SJCRH30 (cell line): ENCODE data around the gene MAPK8IP2. TPM values are rescaled to one million over a fixed set of nuclear protein-coding genes. Genes with fewer than 3 reads are reported as not detected.
A peak's percentile ranks its signal among the peaks of the same experiment; 100 is the strongest.

ENCODE experiments used
- DNase-seq, 2 experiments: peaks; one replicate each; pipeline ENCODE4 v3.0.0-alpha.2; 2015 to 2020
- H3K27ac ChIP-seq: fragments of 250-450 bp; sonication (Bioruptor Pico); 2 replicates; pipeline ENCODE4 v1.5.1; 2020; ENCODE audit warnings: mild to moderate bottlenecking, moderate library complexity
- H3K27me3 ChIP-seq: fragments of 250-450 bp; sonication (Bioruptor Pico); 2 replicates; pipeline ENCODE4 v1.5.1; 2020; ENCODE audit warnings: mild to moderate bottlenecking, moderate library complexity
- H3K36me3 ChIP-seq: fragments of 250-450 bp; sonication (Bioruptor Pico); 2 replicates; pipeline ENCODE4 v1.5.1; 2020; ENCODE audit warnings: mild to moderate bottlenecking, moderate library complexity
- H3K4me1 ChIP-seq: fragments of 250-450 bp; sonication (Bioruptor Pico); 2 replicates; pipeline ENCODE4 v1.5.1; 2020; ENCODE audit warnings: mild to moderate bottlenecking, moderate library complexity
- H3K4me3 ChIP-seq: fragments of 250-450 bp; sonication (Bioruptor Pico); 2 replicates; pipeline ENCODE4 v1.5.1; 2020; ENCODE audit warnings: mild to moderate bottlenecking, moderate library complexity
- H3K9me3 ChIP-seq: fragments of 250-450 bp; sonication (Bioruptor Pico); replicated peaks from 2 replicates; pipeline ENCODE4 v1.5.1; 2020; ENCODE audit warnings: mild to moderate bottlenecking, moderate library complexity
- total RNA-seq: library from RNA; depleted of rRNA; stranded (reverse); fragments of >200 nt; shearing (Covaris generic); gene quantifications from 2 replicates; pipeline ENCODE4 v1.2.3, GENCODE V29; 2014

Gene MAPK8IP2
- total RNA-seq, 1 experiment from 2014 or later: 0.99 TPM

- H3K27ac ChIP-seq: no peak overlapping the region
- no peak for DNase-seq
- peaks cover 13% of the 10 kb centered on the region for H3K4me1 ChIP-seq
- no peaks in the 10 kb centered on the region for H3K27me3 ChIP-seq
- H3K9me3 ChIP-seq: no peaks in the 10 kb centered on the region
- no peaks in the 10 kb centered on the region for H3K36me3 ChIP-seq
- H3K4me3 ChIP-seq: peak overlapping the region; percentile 73
These were observed 19.3 kb upstream of the MAPK8IP2 start for GRCh38 chr22:50581031-50581949.

GRCh38 chr22:50581950-50582492, 18.6 kb upstream of the MAPK8IP2 start:
- H3K27me3 ChIP-seq: no peaks in the 10 kb centered on the region
- H3K27ac ChIP-seq: peak overlapping the region; percentile 86
- H3K4me1 ChIP-seq: peaks cover 13% of the 10 kb centered on the region
- H3K36me3 ChIP-seq: no peaks in the 10 kb centered on the region
- H3K9me3 ChIP-seq: no peaks in the 10 kb centered on the region
- DNase-seq: no peak
- H3K4me3 ChIP-seq: peak overlapping the region; percentile 73

- no peaks in the 10 kb centered on the region for H3K36me3 ChIP-seq
These were observed 17.9 kb upstream of the MAPK8IP2 start, which contains the start of gene CHKB for GRCh38 chr22:50582493-50583293. TSS of gene CHKB (minus strand) at chr22:50582849. CDS start at chr22:50582781, 68 bp downstream.

GRCh38 chr22:50583294-50583861, 17.2 kb upstream of the MAPK8IP2 start:
- Histone ChIP-seq H3K27me3 (no peaks in the 10 kb centered on the region), H3K36me3 (no peaks in the 10 kb centered on the region), H3K9me3 (no peaks in the 10 kb centered on the region), H3K4me3 (peak overlapping the region; percentile 73), H3K27ac (peak overlapping the region; percentile 86; the same call in 1 of the 2 replicates), H3K4me1 (peaks cover 12% of the 10 kb centered on the region)
- DNase-seq: no peak

More at GRCh38 chr22:50582493-50583293, 17.9 kb upstream of the MAPK8IP2 start, which contains the start of gene CHKB:
- Histone ChIP-seq H3K27ac (peak within 1 kb of the TSS; percentile 86), H3K4me1 (peaks cover 13% of the 10 kb centered on the region), H3K27me3 (no peaks in the 10 kb centered on the region), H3K4me3 (peak within 1 kb of the TSS; percentile 73), H3K9me3 (no peaks in the 10 kb centered on the region)
- peak; percentile 100 for DNase-seq

GRCh38 chr22:50584106-50585096, 16.2 kb upstream of the MAPK8IP2 start:
- DNase-seq: no peak
- no peak overlapping the region for H3K4me3 ChIP-seq
- H3K4me1 ChIP-seq: peaks cover 2% of the 10 kb centered on the region; the same call in 1 of the 2 replicates
- H3K27me3 ChIP-seq: no peaks in the 10 kb centered on the region
- no peaks in the 10 kb centered on the region for H3K9me3 ChIP-seq
- no peak overlapping the region for H3K27ac ChIP-seq
- H3K36me3 ChIP-seq: no peaks in the 10 kb centered on the region

GRCh38 chr22:50585238-50585637, 15.4 kb upstream of the MAPK8IP2 start:
- Histone ChIP-seq H3K4me1 (peaks cover 2% of the 10 kb centered on the region; the same call in 1 of the 2 replicates), H3K27ac (no peak overlapping the region), H3K36me3 (no peaks in the 10 kb centered on the region), H3K9me3 (no peaks in the 10 kb centered on the region), H3K4me3 (no peak overlapping the region), H3K27me3 (no peaks in the 10 kb centered on the region)
- DNase-seq: no peak

- H3K27me3 ChIP-seq: no peaks in the 10 kb centered on the region
- no peak overlapping the region for H3K27ac ChIP-seq
- no peaks in the 10 kb centered on the region for H3K9me3 ChIP-seq
- H3K4me3 ChIP-seq: no peak overlapping the region
- no peaks in the 10 kb centered on the region for H3K36me3 ChIP-seq
- peaks cover 2% of the 10 kb centered on the region; the same call in 1 of the 2 replicates for H3K4me1 ChIP-seq
- no peak for DNase-seq
These were observed 14.8 kb upstream of the MAPK8IP2 start for GRCh38 chr22:50585781-50586180.

GRCh38 chr22:50586416-50586815, 14.2 kb upstream of the MAPK8IP2 start:
- Histone ChIP-seq H3K9me3 (no peaks in the 10 kb centered on the region), H3K27ac (no peak overlapping the region), H3K36me3 (no peaks in the 10 kb centered on the region), H3K4me1 (peaks cover 2% of the 10 kb centered on the region; the same call in 1 of the 2 replicates), H3K4me3 (no peak overlapping the region), H3K27me3 (no peaks in the 10 kb centered on the region)
- DNase-seq: no peak

- Histone ChIP-seq H3K27ac (no peak overlapping the region), H3K4me1 (0 out of 2 replicates have a peak, but pooled peaks cover 2% of the 10 kb centered on the region), H3K9me3 (no peaks in the 10 kb centered on the region), H3K36me3 (no peaks in the 10 kb centered on the region), H3K27me3 (no peaks in the 10 kb centered on the region), H3K4me3 (no peak overlapping the region)
- no peak for DNase-seq
These were observed 13.2 kb upstream of the MAPK8IP2 start for GRCh38 chr22:50587407-50587806.

GRCh38 chr22:50595189-50595588, 5.4 kb upstream of the MAPK8IP2 start:
- Histone ChIP-seq H3K4me1 (no peaks in the 10 kb centered on the region), H3K36me3 (no peaks in the 10 kb centered on the region), H3K27ac (no peak overlapping the region), H3K4me3 (no peak overlapping the region), H3K9me3 (no peaks in the 10 kb centered on the region), H3K27me3 (no peaks in the 10 kb centered on the region)
- no peak for DNase-seq

- Histone ChIP-seq H3K9me3 (0 out of 2 replicates have a peak, but pooled peaks cover 3% of the 10 kb centered on the region), H3K27ac (no peak overlapping the region), H3K27me3 (no peaks in the 10 kb centered on the region), H3K36me3 (no peaks in the 10 kb centered on the region), H3K4me3 (no peak overlapping the region), H3K4me1 (peaks cover under 1% of the 10 kb centered on the region; the same call in 1 of the 2 replicates)
- DNase-seq: no peak
These were observed 3.5 kb upstream of the MAPK8IP2 start for GRCh38 chr22:50597097-50597496.

- Histone ChIP-seq H3K27ac (no peak overlapping the region), H3K4me1 (peaks cover 4% of the 10 kb centered on the region; the same call in 1 of the 2 replicates), H3K4me3 (no peak overlapping the region), H3K27me3 (no peaks in the 10 kb centered on the region), H3K9me3 (0 out of 2 replicates have a peak, but pooled peaks cover 3% of the 10 kb centered on the region), H3K36me3 (no peaks in the 10 kb centered on the region)
- DNase-seq: peak; percentile 54 to 55
These were observed 657 bp upstream of the MAPK8IP2 start for GRCh38 chr22:50599816-50600455.
